Putamen (tissue), 1 donor: ENCODE measurements around the gene ATP11A.
"Not testable (repeated sequence)": the region's sequence is repeated elsewhere in the genome, so short reads cannot be mapped to it uniquely, and the experiment has no call there.

Source experiments
- DNase-seq: peaks from one replicate; pipeline ENCODE4 v3.0.0-alpha.2; 2016; ENCODE audit warnings: low spot score

ATP11A gene

DNA sequence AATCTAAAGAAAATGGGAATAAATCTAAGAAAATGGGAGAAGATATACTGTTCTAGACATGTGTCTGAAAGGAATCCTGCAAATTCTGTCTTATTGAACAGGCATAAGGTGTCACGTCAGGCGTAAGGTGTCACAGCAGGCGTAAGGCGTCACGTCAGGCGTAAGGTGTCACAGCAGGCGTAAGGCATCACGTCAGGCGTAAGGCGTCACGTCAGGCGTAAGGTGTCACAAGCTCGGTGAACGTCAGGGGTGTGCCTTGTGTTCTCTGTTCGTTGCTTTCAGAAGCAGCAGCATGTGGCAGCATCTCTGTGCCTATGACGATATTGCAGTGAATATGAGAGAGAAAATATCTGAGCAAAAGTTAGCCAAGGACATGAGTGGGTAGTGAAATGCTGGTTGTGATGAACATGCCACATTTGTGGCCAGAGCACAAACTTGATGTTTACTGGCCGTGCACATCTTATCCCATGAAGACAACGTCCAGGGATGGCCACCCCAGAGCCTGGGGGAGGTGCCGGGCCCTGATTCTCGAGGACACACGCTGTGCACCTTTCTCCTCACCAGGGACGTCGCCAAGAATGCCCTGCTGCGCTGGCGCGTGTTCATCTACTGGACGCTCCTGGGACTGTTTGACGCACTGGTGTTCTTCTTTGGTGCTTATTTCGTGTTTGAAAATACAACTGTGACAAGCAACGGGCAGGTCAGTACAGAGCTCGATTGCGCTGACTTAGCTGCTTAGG, 172.2 kb downstream of the ATP11A start:
- peak; percentile 37 for DNase-seq

DNA sequence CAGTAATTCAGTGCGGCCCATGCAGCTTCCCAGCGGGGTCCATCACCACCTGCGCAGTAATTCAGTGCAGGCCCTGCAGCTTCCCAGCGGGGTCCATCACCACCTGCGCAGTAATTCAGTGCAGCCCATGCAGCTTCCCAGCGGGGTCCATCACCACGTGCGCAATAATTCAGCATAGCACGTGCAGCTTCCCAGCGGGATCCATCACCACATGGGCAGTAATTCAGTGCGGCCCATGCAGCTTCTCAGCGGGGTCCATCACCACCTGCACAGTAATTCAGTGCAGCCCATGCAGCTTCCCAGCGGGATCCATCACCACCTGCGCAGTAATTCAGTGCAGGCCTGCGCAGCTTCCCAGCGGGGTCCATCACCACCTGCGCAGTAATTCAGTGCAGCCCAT, 173.5 kb downstream of the ATP11A start:
- not testable (repeated sequence) for DNase-seq

DNA sequence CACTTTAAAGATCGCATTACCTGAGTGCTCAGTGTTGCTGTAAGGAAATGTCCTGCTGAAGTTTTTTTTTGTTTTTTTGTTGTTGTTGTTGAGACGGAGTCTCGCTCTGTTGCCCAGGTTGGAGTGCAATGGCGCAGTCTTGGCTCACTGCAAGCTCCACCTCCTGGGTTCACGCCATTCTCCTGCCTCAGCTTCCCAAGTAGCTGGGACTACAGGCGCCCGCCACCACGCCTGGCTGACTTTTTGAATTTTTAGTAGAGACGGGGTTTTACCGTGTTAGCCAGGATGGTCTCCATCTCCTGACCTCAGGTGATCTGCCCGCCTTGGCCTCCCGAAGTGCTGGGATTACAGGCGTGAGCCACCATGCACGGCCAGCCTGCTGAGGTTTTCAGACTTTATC, 175.6 kb downstream of the ATP11A start:
- not testable (repeated sequence) for DNase-seq

DNA sequence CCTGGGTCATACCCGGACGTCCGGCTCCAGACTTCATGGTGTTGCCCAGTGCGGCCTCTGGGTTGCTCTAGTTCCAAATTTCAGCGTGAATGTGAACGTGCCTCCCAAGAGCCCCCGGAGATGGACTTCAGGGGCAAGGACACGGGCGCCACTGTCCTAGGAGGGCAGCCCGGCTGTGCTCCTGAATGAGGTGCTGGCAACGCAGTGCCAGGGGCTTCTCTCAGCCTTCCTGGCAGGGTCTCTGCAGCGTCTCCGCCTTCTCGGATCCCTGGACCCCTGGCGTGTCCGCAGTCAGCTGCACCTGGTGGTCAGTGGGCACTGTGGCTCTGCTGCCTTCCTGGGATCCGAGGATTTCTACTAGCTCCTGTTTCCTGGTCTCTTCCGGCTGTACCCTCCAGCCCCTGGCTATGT, 177.5 kb downstream of the ATP11A start:
- no peak for DNase-seq

DNA sequence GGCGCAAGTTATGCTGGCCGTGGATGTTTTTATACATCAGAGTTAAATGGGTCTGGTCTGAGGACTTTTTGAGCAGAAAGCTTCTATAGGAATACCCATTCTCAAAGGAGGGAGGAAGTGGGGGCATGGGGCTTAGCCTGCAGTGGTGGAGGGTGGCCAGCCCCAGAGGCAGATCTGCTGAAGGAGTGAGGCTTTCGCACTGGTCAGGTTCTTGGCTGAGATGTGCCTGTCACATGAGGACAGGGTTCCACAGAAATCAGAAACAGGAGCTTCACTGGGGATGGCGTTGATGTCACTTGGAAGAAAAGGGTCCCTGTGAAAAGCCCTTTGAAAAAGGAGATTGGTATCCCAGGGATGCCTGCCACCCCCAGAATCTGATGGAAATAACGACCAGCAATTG, 178.5 kb downstream of the ATP11A start:
- no peak for DNase-seq

DNA sequence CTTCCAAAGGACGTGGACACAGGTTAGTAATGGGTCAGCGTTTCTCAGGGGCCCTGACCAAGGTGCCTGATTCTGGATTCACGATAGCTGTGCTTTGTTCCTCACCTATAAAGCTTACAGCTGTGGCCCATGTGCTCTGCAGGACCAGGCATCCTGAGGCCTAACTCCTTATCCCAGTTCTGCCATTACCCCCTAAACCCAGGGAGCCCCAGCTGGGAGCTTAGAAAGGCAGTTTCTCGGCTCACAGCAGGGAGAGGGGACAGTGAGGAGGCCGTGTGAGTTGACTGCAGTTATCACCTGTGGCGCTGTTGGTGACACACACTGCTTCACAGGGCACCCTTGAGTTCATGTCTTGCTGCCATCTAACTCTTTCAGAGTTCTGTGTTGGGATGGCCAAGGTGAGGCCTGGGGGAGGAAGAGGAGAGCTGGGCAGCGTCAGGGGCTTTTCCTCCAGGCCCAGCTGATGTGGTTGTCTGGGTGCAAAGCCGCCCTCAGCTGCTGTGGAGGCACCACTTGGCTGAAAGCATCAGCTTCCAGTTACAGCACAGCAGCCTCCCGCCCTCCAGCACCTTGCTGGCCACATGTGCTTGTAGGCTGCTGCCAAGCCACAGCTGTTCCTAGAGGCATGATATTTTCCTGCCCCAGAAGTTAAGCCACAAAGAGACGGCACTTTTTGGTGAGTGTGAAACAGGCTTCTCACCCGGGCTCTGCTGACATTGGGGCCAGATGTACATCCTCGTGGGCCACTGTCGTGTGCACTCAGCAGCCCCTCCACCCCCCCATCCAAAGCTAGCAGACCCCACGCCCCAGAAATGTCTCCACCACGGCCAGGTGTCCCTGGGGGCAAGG, 179.6 kb downstream of the ATP11A start:
- DNase-seq: no peak

DNA sequence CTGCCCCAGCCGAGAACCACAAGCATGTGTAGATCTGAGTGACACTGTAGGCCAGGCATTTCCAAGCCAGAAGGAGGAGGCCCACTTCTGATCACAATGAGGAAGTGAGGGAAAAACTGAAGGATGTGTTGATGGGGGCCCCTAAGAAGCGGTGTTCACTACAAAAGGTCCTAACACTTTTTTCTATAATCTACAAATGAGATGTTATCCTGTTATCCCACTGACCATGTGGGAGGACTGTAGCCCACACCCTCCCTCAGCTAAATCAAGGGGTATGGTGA, 180.2 kb downstream of the ATP11A start:
- no peak for DNase-seq

DNA sequence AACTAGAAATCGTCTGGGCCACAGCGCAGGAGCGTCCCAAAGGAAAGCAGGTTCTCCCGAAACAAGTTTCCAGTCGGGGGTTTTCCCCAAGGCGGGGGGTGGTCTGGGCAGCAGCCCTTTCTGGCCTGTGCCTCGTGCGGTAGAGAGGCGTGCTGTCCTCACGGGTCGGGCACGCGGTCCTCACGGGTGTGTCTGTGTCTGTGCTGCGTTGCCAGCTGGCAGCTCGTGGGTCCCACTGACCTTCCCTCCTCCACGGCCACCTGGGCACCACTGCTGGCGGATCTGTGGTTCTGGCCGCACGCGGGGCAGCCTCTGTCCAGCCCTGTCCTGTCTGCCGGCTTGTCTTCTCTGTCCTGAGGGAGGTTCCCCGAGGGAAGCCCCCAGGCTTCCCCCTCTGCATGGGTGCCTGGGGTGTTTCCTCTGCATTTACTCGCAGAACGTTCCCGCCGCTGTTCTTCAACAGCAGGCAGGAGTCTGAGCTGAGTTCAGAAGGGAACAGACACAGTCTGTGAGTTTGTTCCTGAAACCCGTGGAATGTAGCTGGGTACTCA, 181.0 kb downstream of the ATP11A start:
- no peak for DNase-seq

DNA sequence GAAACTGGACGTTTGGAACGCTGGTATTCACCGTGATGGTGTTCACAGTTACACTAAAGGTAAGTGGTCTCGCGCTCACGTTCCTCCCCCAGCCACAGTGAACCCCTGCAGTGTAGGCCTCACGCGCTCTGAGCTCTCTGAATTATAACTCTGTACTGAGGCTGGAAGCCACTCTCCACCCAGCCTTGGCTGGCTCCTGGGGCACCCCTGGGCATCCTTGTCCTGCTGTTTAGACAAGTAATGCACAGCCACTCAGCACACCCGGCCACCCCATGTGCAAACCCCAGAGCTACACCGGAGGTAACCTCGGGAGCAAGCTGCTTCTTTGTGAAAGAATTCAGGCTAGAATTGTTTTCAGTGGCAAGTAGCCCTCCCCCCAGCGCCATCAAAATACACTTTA, 181.9 kb downstream of the ATP11A start:
- no peak for DNase-seq

DNA sequence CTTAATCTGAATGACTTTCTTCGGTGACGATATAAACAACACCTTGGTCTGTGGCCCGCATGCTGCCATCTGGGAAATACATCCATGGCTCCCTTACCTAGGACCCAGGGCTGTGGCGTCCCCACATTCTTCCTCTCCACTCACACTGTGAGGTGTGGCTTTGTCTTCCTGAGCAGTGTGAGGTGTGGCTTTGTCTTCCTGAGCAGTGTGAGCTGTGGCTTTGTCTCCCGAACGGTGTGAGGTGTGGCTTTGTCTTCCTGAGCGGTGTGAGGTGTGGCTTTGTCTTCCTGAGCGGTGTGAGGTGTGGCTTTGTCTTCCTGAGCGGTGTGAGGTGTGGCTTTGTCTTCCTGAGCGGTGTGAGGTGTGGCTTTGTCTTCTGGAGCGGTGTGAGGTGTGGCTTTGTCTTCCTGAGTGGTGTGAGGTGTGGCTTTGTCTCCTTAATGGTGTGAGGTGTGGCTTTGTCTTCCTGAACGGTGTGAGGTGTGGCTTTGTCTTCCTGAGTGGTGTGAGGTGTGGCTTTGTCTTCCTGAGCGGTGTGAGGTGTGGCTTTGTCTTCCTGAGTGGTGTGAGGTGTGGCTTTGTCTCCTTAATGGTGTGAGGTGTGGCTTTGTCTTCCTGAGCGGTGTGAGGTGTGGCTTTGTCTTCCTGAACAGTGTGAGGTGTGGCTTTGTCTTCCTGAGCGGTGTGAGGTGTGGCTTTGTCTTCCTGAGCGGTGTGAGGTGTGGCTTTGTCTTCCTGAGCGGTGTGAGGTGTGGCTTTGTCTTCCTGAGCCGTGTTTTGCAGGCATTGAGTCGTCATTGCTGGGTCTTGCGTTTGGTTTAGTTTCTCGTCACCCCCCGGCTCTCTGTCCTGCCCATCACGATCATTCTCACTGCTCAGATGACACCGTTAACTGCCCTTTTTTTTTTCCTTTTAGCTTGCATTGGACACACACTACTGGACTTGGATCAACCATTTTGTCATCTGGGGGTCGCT, 183.1 kb downstream of the ATP11A start:
- not testable (repeated sequence) for DNase-seq

DNA sequence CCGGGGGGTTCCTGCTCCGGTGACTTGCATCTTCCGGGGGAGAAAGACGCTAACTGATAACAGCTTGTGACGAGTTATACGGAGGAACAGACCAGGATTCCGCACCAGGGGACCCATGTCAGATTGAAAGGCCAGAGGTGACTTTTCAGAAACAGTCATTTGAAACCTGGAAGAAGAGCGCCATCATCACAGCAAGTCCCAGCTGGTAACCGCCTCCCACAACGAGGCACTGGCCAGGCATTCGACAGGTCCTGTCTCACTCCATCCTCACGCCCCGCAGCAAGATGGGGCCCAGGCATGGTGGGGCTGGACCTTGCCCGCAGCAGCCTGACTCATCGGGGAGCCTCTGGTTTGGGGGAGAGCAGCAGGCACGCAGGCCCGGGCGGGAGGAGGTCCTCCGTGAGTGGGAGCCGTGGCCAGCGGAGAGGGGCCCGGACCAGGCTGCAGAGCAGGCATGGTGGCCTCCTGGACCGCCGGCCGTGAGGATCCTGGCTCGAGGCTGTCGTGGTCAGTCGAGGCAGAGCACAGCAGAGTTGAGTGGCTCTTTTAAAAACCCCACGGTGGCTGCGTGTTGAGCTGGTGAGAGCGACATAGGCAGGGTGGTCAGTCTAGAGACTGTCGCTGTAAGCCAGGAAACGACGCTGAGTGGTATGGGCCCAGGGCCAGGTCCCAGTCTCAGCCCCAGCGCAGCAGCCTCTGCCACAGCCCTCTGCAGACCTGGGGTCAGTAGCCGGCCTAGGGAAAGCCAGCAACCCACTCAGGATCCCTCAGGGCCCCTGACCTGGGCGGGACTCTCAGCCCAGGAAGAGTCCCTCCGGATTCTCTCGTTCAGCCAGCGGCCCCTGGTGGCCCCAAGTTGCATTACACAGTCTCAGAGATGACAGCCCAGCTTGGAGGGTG, 184.3 kb downstream of the ATP11A start:
- DNase-seq: peak; percentile 59

DNA sequence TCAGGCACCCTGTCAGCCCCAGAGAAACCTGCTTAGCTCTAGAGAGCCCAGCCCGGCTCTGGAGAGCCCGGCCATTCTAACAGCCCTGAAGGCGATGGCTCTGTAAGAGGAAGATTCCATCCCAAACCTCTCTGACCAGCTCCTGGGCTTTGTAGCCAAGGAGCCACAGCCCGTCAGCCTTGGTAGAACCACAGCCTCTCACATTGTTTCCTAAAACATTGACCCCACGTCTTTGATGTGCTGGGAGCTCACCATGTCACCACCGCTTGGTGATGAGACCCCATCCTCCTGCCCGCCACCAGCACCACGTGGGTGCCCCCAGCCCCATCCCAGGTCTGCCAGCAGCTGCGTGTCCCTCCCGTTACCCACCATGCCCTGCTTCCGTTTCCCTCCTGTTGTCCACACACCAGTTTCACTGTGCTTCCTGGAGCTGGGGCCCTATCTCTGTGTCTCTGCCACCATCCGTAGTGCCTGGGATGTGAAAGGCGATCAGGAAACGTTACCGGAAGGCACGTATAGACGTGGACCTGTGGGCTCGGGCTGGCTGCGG, 185.0 kb downstream of the ATP11A start:
- DNase-seq: no peak

DNA sequence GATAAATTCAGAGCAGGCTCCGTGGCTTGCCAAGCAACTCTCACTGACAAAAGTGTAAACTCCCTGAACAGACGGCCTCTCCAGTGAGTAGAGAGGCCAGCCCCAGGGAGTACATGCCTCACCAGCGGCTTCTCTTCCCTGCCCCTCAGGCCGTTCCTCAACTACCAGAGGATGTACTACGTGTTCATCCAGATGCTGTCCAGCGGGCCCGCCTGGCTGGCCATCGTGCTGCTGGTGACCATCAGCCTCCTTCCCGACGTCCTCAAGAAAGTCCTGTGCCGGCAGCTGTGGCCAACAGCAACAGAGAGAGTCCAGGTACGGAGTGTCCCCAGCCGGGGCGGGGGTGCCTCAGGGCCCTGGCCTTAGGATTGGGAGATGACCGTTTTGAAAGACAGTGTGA, 185.8 kb downstream of the ATP11A start:
- no peak for DNase-seq

DNA sequence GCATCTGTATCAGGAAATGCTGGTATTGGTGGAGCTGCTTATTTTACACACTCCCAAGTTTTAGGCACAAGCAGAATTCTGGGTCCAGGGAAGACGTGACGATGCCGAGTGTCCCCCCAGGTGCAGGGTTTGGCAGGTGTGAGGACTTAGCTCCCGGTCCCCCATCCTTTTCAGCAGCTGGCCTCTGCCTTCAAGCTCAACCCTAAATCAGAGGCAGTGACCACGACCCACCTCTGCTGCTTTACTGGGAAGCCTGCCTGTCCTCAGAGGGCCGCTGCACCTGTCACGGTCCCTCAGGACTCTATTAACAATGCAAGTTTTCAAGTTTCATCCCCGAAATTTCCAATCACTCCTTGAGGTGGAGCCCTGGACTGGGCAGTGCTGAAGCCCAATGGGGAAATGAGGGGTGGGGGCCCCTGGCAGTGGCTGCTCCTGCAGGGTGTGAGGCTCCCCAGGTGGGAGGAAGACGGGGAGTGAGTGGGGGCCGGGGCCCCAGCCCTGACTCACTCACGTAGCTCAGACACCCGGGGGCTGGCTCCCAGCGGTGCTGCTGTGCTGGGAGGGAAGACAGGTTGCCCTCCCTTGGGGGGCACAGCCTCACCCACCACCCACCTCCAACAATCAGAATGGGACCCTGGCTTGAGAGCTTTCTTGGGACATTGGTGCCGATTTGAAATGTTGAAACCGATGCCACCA, 186.6 kb downstream of the ATP11A start:
- DNase-seq: no peak

DNA sequence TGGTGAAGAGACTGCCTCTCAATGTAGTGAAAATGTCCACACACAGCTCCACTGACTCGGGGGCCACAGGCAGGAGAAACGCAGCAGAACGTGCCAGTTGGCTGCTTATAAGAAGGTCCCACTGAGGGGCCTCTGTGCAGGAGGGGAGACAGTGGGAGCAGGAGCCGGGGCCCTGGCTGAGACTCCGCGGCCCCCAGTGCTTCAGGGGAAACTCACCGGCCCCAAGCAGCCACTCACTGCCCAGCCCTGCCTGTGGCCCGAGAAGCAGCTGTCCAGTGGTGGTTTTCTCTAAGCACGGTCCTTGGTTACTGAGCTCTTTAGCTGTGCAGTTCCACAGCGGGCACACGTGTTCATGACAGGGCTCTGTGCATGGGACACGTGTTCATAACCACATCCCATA, 187.2 kb downstream of the ATP11A start:
- no peak for DNase-seq

DNA sequence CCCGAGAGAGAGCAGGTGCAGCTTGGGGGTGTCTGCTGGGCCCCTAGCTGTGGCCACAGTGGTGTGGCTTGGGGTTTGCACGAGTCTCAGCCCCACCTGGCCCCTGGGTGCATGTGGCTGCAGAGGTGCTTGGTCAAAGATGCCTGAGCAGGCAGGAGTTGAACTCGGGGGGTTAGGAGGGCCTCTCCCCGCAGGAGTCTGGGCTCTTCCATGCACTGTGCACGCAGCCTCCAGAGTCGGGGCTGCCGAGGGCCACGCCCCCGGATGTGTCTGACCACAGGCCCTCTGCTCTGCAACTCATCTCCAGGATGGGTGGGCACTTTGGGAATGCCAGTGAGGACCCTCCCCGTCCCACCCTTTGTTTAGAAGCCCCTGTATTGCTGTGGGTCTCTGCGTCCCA, 187.7 kb downstream of the ATP11A start:
- DNase-seq: no peak

DNA sequence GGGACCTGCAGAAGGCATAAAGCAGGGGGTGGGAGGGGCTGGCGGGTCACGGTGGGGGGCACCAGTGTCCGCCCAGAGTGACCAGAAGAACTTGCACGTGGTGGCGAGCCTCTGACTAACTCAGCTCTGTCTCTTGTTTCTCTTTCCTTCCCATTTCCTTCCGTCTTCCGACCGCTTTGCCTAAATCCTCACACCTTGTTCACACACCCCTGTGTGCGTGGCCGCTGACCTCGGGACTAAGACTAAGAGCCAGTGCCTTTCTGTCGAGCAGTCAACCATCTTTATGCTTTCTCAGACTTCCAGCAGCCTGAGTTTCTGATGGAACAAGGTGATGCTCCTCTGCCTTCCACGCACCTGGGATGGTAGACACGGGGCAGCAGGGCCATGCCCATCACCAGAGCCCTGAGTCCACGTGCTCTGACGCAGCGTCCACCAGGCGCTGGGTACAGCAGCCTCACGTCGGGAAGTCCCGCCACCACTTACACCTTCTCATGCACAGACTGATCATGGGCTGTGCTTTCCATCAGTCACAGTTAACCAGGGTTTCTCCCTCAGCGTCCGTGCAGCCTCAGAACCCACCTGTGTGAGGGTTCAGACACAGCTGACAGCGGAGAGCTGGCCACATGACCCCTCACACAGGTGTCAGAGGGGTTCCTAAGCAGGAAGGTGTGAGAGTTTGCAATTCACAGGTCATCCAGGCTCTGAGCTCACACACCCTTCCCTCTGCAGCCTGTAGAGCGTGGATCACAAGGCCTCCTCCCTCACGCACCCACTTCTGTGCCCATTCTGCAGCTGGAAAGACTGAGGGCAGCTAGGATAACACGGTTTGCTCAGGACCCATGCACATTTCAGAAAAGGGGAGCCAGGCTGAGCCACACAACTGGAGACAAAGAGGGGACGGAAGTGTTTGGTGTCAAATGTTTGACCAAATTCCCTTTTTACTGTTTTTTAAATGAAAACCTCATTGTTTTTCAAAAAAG, 188.4 kb downstream of the ATP11A start:
- no peak for DNase-seq

DNA sequence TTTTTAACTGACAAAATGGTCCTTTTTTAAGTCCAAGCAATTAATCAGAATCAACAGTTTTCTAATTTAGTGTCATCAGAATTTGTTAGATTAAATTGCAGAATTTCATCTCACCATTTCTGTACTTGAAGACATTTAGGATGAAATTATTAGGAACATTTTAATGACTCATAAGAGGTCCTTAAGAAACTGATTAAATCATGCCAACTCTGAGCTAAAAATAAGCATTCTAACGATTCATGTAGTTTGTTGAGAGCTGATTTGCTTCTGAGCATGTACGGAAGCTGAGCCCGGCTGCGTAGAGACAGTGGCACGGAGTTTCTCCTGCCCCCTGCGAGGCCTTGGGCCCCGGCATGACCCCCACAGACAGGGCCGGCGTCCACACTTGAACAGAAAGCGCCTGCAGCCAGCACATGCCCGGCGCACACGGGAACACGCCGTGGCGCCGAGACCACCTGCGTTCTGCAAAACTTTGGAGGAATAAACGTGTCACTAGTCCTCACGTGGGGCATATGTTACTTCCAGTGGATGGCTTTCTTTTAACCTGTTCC, 189.5 kb downstream of the ATP11A start:
- peak; percentile 47 for DNase-seq

DNA sequence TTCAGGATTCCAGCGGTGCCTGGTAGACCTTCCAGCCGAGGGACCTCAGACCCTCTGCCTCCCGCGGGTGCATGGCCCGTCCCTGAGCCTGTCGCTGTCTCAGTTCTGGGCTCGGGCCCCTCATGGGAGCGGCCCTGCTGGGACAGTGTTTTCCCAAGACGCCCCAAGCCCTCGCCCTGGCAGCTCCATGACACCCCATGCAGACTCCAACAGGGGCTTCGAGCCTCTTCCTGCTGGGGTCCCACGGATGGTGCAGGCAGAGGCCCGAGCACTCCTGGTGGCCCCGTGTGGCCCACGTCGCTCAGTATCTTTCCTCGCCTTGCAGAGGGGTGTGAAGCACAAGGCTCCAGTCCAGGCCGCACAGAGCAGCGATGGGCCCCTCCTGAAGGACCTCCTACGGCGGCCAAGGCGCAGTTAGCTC, 190.4 kb downstream of the ATP11A start:
- no peak for DNase-seq
